CD1c-positive myeloid dendritic cell (primary cell): ENCODE results near the gene PARD3.

Source experiments
- DNase-seq: peaks from one replicate; pipeline ENCODE4 v3.0.0-alpha.2; 2016; ENCODE audit errors: extremely low spot score

Gene PARD3

DNA sequence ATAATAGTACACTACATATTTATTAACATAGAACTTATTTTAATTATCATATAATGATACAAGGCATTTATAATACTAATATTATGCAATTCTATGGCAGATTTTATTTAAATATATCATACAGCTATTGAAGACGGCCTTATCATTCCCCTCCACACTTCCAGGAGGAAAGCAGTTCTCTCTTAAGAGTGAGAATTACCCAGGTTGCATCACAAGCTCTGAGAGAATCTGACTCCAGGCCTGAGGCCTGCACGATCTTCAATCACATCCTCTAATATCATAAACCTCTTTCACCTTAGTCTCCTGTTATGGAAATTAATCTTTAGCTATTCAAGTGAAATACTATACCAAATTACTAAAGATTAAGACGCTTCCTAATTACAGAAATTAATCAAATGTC lies 564.4 kb downstream of the PARD3 start:
- no peak for DNase-seq

DNA sequence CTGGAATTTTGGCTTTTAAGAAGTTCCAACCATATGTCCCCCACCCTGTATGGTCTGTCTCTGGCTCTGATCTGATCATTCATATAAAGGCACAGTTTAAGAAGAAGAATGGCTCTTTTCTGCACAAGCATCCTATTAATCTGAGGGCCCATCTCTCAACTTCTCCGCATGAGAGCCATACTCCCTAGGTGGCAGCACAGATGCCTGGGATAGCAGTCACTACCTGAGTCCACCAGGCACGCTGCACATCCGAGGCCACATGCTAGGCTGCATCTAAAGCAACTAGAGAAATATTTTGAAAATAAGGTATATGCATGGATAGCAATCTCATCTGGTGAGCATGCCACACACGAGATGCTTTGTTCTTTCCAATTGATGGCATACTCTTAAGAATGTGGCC lies 565.5 kb downstream of the PARD3 start:
- DNase-seq = no peak

GRCh38 chr10:34247560-34247959 lies 567.5 kb downstream of the PARD3 start:
- no peak for DNase-seq

DNA sequence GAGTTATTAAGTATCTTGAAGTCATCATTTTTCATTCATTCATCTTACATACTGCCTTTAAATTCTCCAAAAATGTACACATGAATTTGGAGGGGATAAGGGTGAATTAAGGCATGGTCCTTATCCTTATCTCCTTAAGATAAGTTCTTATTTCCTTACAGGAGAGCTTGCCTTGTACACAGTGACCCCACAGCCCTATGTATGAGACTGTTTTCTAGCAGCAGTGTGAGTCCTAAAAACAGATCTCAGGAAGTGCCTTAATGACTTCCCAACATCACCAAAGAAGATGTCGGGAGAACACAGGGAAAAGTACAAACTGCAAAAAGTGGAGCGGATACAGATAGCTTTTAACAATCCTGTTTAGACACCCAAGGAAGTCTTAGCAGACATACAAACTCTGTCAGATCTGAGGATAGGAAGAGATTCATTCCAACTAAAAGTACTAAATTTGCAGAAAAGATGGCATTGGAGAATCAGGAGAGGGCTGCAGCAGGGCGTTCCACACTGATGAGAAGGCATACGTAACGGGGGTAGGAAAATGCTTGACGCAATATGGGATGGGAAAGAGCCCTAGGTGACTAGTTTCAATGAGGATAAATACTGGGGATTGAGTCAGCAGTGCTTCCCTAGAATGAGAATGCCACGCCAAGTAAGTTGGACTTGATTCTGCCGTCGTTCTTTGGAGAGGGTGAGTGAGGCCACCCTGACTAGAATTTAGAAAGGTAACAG lies 570.2 kb downstream of the PARD3 start:
- DNase-seq = no peak

DNA sequence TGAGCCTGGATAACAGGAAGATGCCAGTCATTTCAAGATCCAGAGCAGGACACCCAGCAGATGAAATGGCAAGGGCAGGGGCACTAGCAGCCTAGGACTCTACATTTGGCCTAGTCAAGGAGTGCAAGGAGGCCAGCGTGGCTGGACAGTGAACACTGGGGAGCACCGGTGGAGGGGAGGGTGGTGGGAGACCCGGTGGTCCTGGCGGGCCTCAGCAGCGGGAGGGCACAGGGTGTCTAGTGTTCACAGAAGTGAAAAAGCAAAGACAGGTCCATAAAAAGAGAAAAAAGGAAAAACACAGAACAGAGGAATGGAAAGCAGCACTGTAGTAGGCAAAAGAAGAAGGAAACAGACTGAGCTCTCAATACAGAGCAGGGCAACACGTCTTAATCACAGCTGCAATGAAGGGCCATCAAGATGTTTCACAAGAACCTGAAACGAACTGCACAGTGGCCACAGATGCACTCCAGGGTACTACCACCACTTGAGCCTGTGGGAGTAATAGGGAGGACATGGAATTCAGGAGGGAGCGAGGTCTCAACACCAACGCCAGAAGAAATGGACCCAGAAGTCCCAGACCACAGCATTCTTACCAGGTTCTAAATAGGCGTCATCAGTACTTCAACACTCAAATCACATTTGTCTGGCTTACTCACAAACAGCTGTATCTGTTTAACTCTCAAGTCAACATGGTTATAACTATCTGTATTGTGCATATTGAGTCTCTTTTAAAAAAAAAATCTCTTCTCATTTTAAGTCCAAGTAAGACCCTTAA lies 573.7 kb downstream of the PARD3 start:
- no peak for DNase-seq

- no peak for DNase-seq
These were observed 575.1 kb downstream of the PARD3 start for GRCh38 chr10:34240039-34240438.

DNA sequence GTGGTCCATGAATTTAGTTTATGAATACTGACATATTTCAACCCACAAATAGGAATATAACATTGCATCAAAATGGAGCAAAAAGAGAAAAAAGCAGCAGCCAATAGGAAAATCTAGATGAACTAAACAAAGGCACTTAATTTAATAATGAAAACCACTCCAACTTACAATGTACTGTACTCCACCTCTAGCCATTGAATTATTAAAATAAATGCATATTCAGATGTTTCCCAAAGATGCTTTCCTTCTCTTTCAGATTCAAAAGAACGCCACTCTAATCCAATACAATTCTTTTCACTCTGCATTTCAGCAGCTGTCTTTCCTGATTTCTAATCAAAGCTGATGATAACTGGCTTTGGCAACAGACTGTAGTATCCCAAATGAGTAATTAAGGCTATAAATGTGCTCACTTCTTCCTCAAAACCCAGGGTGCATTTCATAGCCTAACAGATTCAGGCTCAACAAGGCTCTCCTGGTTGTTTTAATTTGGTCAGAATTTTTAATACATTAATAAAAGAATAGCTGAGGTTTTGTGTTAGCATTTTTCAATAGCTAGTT lies 577.1 kb downstream of the PARD3 start:
- DNase-seq = no peak

GRCh38 chr10:34236931-34237330 lies 578.2 kb downstream of the PARD3 start:
- no peak for DNase-seq

- DNase-seq = no peak
These were observed 579.8 kb downstream of the PARD3 start for GRCh38 chr10:34235164-34235832.

- DNase-seq = no peak
These were observed 582.6 kb downstream of the PARD3 start for GRCh38 chr10:34232481-34232880.

GRCh38 chr10:34231441-34232180 lies 583.5 kb downstream of the PARD3 start:
- no peak for DNase-seq

- DNase-seq = no peak
These were observed 585.2 kb downstream of the PARD3 start for GRCh38 chr10:34229917-34230316.

DNA sequence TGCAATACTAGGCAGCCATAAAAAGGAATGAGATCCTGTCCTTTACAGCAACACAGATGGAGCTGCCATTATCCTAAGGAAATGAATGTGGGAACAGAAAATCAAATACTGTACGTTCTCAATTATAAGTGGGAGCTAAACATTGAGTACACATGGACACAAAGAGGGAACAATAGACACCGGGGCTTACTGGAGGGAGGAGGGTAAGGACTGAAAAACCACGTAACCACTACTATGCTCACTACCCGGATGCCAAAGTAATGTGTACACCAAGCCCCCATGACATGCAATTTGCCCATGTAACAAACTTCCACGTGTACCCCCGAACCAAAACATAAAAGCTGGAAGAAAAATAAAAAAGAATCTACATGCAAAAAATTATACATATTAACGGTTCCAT lies 587.0 kb downstream of the PARD3 start:
- DNase-seq = no peak

DNA sequence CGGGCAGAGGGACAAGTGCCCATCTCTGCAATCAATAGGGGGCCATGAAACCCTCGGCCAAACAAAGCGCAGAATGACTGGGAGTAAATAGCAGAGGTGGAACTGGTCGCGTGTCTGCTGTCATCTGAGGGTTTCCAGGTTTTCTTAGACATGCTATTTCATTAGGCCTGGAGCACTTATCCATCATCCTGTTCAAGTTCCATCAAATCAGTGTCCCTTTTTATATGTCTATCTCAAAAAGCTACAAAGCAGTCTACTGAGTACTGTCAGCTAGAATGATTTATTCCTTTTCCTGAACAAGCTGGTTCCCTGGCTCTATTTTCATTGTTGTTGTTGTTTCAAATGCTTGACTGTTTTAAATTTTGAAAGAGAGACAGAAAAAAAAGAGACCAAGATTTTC lies 590.5 kb downstream of the PARD3 start:
- no peak for DNase-seq

- DNase-seq = no peak
These were observed 591.4 kb downstream of the PARD3 start for GRCh38 chr10:34223658-34224057.

- DNase-seq = no peak
These were observed 592.7 kb downstream of the PARD3 start for GRCh38 chr10:34222359-34222758.

GRCh38 chr10:34219753-34220548 lies 595.1 kb downstream of the PARD3 start:
- no peak for DNase-seq

GRCh38 chr10:34217524-34217923 lies 597.6 kb downstream of the PARD3 start:
- no peak for DNase-seq

- DNase-seq = no peak
These were observed 598.6 kb downstream of the PARD3 start for GRCh38 chr10:34216348-34216945.

DNA sequence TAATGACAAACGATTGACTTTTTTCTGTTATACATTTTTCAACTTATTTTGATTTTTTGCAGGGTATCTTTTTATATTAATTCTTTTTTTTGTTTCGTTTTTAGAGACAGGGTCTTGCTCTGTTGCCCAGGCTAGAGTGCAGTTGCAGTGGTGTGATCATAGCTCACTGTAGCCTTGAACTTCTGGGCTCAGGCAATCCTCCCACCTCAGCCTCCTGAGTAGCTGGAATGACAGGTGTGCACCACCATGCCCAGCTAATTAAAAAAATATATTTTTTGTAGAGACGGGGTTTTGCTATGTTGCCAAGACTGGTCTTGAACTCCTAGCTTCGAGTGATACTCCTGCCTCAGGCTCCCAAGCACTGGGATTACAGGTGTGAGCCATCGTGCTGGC lies 601.3 kb downstream of the PARD3 start:
- DNase-seq = no peak
